Ishikawa (cell line): ENCODE results near the gene TMEM114.

ENCODE experiments used
- CEBPB ChIP-seq: IDR thresholded peaks from 2 replicates; pipeline ENCODE4 v1.6.1; 2012
- EP300 ChIP-seq: IDR thresholded peaks from 2 replicates; pipeline ENCODE4 v1.6.1; 2012; ENCODE audit warnings: borderline replicate concordance
- TCF12 ChIP-seq: IDR thresholded peaks from 2 replicates; pipeline ENCODE4 v1.6.1; 2012; ENCODE audit warnings: low read depth

DNA sequence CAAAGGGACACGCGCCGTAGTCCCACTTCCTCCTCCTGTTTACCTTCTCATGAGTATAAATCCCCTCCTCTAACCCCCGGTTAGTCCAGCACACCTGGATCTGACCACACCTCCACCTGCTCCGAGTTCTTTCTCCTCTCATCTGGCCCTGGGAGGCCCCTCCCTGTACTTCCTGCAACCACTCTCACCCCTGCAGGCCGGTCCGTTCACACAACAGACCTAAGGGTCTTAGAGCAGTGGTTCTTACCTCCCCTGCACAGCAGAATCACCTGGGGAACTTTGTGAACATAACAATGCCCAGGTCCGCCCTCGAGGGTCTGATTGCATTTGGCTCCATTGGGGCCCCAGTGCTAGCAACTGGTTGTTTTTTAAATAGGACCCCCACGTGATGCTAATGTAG is 24.8 kb downstream of the TMEM114 start:
- TF ChIP-seq TCF12 = no peak
- no peak for TF ChIP-seq CEBPB
- TF ChIP-seq EP300 = no peak
